ENCODE results near the gene PFDN2.

DNA sequence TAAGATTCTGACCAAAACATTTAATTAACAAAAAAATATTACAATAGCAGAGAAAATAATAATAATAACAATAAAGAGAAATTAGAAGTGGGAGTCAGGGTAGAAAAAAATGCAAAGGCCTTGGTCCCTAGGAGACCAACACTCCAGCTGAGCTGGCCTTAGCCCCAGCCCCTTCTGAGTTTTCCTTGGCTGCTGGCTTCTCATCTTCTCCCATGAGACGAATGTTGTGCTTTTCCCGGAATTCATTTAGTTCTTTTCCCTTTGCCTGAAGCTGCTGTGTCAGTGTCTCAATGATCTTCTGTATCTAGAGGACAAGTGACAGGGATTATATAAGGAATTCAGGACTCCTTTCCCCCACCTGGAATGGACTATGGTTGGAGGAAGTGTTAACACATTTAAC, 17.3 kb downstream of the PFDN2 start:
- TF ChIP-seq, protein P1, sequence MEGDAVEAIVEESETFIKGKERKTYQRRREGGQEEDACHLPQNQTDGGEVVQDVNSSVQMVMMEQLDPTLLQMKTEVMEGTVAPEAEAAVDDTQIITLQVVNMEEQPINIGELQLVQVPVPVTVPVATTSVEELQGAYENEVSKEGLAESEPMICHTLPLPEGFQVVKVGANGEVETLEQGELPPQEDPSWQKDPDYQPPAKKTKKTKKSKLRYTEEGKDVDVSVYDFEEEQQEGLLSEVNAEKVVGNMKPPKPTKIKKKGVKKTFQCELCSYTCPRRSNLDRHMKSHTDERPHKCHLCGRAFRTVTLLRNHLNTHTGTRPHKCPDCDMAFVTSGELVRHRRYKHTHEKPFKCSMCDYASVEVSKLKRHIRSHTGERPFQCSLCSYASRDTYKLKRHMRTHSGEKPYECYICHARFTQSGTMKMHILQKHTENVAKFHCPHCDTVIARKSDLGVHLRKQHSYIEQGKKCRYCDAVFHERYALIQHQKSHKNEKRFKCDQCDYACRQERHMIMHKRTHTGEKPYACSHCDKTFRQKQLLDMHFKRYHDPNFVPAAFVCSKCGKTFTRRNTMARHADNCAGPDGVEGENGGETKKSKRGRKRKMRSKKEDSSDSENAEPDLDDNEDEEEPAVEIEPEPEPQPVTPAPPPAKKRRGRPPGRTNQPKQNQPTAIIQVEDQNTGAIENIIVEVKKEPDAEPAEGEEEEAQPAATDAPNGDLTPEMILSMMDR (tag by site-specific recombination; IDR thresholded peaks at IDR 0.05): no peak
- TF ChIP-seq ZNF341 (tag by site-specific recombination; IDR thresholded peaks at IDR 0.05; ENCODE audit: low read depth) (no peak), SETDB1 (IDR thresholded peaks at IDR 0.05; ENCODE audit: insufficient read length, low read length) (no peak), KLF16 (tag by site-specific recombination; IDR thresholded peaks at IDR 0.05) (no peak), ZNF274 (IDR thresholded peaks at IDR 0.05; ENCODE audit: low read length) (no peak), ZNF274 (tag by site-specific recombination; IDR thresholded peaks at IDR 0.05; ENCODE audit: borderline replicate concordance) (no peak), ZNF658 (tag by site-specific recombination; IDR thresholded peaks at IDR 0.05) (no peak), ZNF184 (tag by site-specific recombination; IDR thresholded peaks at IDR 0.05) (no peak), ZNF560 (tag by site-specific recombination; IDR thresholded peaks at IDR 0.05; ENCODE audit: borderline replicate concordance) (no peak), ZNF558 (tag by site-specific recombination; IDR thresholded peaks at IDR 0.05) (no peak), ZFP3 (tag by site-specific recombination; IDR thresholded peaks at IDR 0.05; ENCODE audit: low read depth) (no peak)
- TF ChIP-seq, protein P2, sequence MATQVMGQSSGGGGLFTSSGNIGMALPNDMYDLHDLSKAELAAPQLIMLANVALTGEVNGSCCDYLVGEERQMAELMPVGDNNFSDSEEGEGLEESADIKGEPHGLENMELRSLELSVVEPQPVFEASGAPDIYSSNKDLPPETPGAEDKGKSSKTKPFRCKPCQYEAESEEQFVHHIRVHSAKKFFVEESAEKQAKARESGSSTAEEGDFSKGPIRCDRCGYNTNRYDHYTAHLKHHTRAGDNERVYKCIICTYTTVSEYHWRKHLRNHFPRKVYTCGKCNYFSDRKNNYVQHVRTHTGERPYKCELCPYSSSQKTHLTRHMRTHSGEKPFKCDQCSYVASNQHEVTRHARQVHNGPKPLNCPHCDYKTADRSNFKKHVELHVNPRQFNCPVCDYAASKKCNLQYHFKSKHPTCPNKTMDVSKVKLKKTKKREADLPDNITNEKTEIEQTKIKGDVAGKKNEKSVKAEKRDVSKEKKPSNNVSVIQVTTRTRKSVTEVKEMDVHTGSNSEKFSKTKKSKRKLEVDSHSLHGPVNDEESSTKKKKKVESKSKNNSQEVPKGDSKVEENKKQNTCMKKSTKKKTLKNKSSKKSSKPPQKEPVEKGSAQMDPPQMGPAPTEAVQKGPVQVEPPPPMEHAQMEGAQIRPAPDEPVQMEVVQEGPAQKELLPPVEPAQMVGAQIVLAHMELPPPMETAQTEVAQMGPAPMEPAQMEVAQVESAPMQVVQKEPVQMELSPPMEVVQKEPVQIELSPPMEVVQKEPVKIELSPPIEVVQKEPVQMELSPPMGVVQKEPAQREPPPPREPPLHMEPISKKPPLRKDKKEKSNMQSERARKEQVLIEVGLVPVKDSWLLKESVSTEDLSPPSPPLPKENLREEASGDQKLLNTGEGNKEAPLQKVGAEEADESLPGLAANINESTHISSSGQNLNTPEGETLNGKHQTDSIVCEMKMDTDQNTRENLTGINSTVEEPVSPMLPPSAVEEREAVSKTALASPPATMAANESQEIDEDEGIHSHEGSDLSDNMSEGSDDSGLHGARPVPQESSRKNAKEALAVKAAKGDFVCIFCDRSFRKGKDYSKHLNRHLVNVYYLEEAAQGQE (tag by site-specific recombination; IDR thresholded peaks at IDR 0.05): no peak
- TF ChIP-seq, protein P3, sequence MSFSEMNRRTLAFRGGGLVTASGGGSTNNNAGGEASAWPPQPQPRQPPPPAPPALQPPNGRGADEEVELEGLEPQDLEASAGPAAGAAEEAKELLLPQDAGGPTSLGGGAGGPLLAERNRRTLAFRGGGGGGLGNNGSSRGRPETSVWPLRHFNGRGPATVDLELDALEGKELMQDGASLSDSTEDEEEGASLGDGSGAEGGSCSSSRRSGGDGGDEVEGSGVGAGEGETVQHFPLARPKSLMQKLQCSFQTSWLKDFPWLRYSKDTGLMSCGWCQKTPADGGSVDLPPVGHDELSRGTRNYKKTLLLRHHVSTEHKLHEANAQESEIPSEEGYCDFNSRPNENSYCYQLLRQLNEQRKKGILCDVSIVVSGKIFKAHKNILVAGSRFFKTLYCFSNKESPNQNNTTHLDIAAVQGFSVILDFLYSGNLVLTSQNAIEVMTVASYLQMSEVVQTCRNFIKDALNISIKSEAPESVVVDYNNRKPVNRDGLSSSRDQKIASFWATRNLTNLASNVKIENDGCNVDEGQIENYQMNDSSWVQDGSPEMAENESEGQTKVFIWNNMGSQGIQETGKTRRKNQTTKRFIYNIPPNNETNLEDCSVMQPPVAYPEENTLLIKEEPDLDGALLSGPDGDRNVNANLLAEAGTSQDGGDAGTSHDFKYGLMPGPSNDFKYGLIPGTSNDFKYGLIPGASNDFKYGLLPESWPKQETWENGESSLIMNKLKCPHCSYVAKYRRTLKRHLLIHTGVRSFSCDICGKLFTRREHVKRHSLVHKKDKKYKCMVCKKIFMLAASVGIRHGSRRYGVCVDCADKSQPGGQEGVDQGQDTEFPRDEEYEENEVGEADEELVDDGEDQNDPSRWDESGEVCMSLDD (tag by site-specific recombination; IDR thresholded peaks at IDR 0.05): no peak
- TF ChIP-seq, protein P4, sequence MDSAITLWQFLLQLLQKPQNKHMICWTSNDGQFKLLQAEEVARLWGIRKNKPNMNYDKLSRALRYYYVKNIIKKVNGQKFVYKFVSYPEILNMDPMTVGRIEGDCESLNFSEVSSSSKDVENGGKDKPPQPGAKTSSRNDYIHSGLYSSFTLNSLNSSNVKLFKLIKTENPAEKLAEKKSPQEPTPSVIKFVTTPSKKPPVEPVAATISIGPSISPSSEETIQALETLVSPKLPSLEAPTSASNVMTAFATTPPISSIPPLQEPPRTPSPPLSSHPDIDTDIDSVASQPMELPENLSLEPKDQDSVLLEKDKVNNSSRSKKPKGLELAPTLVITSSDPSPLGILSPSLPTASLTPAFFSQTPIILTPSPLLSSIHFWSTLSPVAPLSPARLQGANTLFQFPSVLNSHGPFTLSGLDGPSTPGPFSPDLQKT (IDR thresholded peaks at IDR 0.05; ENCODE audit: borderline replicate concordance, low read depth, low read length): no peak

Data from HEK293 (cell line).